Measurements from ENCODE around the gene LRP8. TPM values are rescaled to one million over a fixed set of nuclear protein-coding genes. Genes with fewer than 3 reads are reported as not detected.

LRP8 gene
- polyA plus RNA-seq, 1 donor: 5.9 TPM

DNA sequence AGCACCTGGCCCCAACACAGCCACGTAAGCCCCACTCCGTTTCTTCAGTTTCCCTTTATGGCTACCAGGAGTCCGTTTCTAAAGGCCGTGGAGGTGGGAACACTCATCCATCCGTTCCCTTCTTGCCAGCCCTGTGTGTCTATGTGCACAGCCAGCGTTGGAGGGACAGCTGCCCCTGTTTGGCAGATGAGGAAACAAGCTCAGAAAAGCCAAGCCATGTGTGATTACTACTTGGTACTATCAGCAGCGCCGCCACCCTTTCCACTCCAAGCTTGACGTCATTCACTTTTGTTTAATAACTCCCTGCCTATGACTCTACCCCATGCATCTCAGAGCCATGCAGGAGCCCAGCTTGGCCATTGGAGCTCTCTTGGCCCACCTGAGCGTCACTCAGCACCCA is 3.5 kb downstream of the LRP8 start:
- DNase-seq (ENCODE audit: low read depth): no peak

DNA sequence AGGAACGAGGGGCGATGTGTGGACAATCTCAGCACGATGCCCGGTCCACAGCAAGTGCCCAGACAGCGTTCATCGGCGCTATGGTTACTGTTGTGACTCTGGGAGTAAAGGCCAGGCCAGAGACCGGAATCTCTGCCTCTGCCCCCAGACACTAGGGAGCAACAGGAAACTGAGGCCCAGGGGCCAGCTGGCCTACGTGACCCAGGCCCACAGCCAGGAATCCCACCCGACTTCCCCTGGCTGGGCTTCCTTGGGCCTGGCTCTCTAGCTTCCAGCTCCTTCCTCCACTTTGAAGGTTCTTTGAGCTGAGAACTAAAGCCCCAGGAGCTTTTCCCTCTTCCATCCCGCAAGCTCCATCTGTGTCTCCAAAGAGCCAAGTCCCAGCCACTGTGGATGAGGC is 4.6 kb downstream of the LRP8 start:
- DNase-seq (ENCODE audit: low read depth): no peak

DNA sequence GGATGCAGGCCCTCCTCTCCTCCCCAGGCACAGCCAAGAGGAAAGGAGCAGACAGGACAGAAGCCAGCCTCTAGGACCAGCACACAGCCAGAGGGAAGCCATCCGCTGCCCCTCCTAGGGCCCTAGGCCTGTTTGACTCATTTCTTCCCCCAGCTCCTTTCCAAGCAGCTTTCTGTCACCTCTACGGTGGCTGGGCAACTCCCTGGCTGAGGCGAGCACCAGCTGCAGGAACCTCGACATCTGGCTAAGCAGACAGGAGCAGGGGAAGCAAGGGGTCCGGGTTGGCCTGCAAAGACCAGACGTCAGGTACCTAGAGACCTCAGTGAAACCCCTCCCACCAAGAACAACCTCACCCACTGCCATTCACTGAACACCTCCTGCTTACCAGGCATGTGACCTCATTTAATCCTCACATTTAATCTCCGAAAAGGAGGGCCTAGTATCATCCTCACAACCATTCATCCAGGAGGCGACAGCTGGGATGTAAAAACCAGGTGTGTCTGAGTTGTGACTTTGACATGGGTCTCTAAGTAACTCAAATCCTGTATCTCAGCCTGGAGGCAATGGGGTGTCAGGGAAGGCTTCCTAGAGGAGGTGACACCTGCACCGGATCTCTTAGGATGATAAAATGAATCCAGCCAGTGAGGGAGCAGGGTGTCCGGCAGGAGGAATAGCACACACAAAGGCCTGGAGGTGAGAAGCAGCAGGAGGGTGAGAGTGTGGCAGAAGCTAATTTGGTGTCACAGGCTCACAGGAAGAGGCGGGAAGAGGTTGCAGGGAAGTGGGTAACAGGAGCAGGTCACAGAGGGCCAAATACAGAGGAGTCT is 5.9 kb downstream of the LRP8 start:
- no peak for DNase-seq (ENCODE audit: low read depth)

DNA sequence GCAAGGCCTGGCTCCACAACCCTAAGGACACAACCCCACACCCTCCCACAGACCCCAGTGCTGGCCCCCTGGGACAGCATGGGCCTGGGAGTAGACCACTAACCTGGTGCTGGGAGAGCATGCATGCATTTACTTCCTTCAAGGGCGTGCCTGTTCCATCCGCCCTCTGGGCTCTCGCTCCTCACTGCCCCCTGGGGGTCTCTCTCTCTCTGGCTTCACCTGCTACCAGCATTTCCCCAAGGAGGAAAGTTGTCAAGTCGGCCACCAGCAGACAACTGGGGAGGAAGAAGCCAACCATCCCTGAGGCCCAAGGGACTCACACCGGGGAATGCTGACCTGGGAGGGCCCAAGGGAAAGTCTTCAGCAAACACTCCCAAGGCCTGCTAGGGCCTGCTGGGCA is 6.5 kb downstream of the LRP8 start:
- no peak for DNase-seq (ENCODE audit: low read depth)

DNA sequence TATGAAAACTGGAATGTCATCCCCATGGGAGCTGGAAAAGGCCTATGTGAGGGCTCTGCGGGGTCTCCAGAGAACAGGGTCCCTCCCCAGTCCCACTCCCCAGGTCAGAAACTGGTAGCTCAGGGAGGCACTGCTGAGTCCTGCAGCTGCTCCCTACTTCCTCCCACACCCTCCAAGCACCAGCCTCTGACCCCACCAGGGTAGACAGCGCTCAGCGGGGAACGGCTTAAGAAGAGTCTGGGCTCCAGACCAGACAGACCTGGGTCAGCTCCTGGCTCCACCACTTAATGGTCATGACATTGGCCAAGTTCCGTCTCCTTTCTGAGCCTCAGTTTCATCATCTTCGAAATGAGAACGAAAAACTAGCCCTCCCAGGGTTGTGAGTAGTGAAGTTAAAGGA is 7.2 kb downstream of the LRP8 start:
- DNase-seq (ENCODE audit: low read depth): no peak

DNA sequence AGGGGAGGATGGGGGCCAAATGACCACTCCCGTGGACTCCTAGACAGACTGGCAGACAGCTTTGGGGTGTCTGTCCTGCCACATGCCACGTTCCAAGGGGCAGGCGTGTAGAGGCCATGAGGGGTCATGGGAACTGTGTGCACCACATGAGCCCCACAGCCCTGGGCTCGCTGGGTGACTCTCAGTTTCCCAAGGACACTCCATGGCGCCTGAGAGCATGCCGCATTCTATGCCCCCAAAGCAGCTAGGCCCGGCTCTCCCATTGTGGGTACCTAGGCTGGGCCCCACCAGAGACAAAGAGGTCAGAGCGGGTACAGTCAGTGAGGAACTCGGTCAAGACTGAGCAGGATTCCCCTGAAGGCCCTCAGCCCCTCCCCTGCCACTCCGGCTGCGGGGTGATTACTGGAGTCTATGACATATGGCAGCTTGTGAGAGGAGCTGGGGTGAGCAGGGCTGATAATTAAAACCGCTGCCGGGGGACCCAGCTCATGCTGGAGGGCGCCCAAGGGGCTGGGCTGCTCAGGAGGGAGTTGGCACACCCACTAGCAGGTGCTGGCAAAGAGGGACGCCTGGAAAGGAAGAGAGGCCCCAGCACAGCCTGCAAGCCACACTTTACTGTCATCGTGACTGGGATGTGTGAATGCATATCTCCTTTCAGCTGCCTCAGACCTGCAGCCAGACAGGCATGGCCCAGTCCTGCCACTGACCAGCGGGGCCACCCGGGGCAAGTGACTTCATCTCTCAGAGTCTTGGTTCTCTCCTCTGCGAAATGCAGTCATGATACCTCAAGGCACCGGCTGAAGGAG is 8.4 kb downstream of the LRP8 start:
- no peak for DNase-seq (ENCODE audit: low read depth)

DNA sequence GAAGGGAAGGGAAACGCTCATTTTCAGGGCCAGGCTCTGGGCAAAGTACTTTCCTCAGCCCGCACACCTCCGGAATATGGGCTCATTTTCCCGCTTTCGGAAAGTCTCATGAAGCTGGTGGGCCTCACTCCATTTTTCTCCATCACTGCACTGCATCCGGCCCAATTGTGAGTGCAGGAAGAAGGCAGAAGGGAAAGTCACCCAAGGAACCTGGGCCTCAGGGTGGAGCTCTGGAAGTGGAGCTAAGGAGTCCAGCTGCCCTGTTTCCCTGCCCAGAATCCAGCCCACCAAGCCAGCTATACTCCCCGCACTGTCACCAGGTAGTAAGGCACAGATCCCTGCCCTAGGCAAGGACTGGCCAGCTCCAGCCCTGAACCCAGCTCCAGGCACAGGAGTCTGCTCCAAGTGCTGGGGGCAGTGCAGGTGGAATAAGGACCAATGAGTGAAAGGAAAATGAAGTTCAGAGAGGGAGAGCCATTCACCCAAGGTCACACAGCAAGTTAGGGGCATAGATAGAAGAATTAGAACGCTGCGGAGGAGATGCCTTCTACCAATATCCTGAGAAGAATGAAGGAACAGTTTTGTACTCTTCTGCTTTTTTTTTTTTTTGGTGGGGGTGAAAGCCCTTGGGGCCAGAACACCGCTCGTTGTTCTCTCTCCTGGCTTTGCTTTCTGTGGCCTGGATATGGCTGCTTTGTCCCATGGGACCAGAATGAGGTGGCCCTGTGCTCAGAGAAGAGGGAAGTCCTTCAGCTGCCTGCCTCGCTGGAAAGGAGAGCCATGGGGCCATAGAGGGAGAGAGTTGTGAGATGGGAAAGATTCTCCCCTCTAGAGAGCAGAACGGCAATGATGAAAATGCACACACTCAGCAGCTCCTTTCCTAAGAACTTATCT is 10.0 kb downstream of the LRP8 start:
- no peak for DNase-seq (ENCODE audit: low read depth)

DNA sequence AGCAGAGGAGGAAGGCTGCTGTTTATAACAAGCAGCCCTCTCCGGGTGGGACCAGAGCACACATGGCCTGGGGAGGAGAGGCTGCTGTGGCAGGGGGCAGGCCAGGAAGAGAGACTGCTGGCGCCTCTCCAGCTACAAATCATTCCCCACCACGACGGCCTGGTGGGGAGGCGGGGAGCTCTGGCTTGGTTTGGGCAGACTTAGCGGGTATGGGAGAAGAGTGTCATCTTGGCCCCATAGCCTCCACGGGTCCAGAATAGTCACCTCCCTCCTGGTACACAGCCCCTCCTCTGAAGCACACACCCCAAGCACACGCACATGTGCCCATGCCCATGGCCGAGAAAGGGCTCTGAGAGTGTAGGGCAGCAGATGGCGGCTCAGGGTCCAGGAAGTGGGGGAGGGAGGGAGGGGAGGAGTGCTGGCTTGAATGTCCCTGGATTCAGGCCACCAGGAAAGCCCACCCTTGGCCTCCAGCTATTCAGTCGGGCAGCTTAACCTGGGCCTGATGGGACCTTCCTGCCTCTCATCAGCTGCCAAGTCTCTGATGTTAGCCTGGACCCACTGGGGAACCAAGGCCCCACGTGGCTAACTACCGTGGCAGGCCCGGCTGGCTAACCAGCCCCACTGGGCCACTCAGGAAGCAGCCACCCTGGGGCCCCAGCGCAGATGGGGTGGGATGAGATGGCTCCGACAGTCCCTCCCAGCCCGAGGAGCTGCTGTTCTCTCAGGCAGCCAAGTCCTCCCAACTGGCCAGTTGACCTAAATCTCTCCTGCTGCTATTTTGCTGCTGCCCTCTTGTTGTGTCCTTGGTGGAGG is 10.9 kb downstream of the LRP8 start:
- no peak for DNase-seq (ENCODE audit: low read depth)

DNA sequence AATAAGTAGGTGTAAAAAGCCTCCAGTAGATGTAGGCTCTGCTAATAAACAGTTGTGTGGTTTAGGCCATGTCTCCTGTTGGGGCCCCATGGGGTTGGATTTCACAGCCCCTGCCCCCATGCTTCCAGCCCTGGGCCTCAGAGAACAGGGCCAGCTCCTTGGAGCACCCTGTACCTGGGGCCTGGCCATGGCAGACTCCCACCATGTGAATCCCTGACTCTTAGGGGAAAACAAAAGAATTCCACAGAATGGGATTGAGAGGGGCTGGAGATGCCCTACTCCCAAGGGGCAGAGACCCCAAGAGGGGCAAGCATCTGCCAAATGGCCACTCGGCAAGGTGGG is 11.5 kb downstream of the LRP8 start:
- no peak for DNase-seq (ENCODE audit: low read depth)

DNA sequence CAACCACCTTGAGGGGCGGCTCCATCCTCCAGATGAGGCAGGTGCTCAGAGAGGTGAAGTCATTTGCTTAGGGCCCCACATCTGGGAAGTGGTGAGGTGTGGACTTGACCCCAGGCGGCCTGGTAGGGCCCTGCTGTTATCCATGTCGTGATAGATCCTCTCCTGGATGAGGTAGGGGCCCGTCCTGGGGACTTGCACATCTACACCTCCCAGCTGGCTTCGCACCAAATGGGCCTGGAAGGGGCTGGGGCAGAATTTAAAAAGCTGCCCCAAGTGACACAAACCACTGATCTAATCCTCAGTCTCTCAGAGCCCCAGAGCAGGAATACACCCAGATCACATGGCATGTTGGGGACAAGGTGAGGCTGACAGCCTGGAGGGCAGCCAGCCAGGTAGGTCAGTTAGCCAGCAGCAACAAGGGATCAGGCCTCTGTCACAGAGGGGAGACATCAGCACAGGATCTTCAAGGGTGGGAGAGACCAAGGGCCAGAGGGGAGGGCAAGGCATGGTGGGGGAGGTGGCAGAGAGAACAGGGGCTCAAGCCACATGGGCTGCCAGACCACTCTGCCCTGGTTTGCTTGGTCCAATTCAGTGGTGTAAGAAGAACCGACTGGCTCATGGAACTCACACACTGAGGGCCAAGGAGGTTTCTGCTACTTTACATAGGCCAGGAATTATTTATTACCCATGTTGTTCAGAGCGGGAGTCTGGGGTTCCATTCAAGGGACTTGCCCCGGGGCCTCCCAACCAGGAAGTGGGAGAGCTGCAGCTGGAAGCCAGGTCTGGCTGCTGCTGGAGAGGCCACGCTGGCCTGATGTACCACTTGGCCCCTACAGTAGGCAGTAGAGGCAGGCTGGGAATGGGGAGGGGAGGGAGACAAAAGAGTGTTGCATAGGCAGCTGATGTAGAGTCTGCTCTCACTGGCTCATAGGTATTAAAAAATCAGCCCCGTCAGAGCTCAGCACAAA is 12.1 kb downstream of the LRP8 start:
- DNase-seq (ENCODE audit: low read depth): no peak

DNA sequence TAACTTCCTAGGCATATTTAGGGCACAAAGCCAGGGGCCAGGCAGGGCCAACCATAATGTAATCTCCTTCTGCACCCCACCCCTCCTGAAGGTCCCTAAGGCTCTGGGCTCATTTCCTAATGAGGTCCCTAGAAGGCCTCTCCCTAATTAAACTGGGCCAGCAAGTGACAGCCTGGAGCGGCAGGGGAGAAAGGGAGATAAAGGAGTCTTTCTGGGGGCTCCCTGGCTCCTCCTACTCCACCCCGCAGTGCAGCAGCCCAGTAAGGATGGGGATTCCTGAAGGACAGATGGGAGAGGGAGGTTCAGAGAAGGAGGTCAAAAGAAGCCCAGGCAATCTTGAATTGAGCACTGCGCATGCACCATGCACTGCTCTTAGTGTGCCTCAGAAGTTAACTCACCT is 12.8 kb downstream of the LRP8 start:
- no peak for DNase-seq (ENCODE audit: low read depth)

DNA sequence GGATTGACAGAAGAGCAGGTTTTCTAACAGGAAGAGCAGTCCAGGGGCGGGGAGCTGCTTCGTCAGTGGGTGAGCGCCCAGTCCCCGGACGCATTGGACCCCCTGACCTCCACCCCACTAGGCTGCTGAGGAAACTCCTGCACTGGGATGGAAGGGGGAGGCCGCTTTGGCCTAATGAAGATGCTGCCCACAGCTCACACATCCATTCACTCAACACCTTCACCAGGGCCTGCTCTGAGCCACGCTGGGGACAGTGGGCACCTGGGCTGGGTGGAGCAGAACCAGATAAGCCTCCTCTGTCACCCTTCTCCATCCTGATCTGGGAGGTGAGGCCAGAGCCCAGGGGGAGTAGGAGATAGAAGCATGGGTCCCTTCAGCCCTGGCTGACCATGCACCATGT is 13.3 kb downstream of the LRP8 start:
- no peak for DNase-seq (ENCODE audit: low read depth)

DNA sequence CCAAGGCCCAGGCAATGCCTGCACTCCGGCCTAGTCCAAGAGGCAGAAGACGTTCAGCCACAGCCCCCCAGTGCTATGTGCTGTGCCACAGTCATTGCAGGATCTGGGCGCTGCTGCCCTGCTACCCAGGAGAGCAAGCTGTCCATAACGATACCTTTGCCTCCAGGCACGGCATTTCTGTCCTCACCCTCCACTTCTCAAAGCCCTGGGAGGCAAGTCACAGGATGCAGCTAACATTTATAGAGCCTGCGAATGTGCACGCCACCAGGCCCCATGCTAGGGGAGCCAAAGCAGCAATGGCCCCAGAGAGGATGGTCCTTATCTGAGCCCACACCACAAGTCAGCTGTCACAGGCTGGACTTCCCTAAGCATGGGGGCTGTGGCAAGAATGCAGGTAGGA is 13.8 kb downstream of the LRP8 start:
- no peak for DNase-seq (ENCODE audit: low read depth)

DNA sequence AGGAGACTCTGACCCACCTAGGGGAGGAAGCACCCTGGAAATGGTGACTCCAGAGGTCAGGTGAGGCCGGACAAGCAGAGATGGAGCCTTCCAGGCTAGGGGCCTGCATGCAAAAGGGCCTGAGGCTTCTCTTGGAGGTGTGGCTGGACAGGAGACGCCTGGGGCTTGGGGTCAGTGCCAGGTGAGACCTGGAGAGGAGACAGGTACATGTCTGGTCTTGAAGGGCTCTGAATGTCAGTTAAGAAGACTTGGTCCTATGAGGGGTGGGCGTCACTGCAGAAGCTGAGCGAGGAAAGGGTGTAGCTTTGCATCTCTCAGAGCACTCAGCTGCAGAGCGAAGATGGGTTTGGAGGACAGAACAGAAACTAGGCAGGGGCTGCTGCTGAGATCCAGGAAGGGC is 14.3 kb downstream of the LRP8 start:
- DNase-seq (ENCODE audit: low read depth): no peak

DNA sequence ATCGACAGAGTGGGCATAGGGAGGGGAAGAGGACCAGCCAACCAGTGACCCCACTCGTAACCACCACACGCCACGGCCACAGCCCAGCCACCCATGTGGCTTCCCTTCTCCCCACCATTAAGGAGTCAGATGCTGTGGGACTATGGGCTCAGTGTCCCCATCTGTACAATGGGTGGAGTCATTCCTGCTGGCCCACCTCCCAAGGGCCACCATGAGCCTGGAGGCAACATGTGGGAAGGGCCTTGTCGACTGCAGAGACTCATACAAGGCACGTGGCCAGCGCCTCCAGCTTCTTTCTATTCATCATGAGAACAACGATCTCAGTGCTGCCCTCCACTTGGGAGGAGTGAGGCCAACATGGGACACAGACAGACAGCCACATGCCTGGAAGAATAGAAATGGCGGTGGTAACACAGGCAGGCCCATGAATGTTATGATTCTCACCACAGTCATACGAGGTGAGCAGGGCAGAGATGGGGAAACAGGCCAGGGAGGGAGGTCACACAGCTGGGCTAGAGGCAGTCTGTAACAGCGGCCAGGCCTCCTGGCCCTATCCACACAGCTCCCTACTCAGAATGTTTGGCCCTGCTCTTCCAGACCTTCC is 16.1 kb downstream of the LRP8 start:
- no peak for DNase-seq (ENCODE audit: low read depth)

DNA sequence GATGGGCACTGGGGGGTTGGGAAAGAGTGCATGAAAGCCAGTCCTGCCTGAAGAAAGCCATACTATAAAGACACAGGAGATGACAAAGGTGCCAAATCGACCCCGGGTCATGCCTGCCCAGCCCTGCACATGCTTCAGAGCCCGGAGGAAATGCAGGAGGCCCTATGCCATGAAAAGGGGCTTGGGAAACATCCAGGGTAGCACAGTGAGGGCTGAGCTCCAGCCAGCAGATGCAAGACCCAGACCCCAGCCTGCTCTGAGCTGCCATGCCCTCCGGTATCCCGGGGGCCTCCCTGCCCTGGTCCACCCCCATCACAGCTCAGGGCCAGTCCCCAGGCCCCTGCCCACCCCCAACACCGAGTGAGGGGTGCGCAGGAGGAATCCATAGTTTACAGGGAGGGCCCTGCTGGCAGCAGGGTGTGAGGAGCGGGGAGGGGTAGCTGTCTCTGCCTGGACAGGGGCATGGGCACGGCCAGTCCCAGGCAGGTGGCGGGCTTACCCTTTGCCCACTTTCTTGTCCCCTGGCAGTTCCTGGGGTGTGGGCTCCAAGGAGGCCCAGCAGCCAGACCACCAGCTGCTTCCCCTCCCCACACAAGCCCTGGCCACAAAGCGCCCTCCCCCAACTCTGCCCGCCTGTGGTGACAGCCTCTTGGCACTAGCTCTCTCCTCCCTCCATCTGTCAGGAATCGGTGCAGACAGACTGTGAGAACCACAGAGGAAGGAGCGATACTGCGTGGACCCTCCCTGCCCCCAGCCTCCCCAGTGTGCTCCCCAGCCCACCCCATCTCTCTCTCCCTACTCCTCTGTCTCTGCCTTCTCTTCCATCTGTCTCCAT is 16.8 kb downstream of the LRP8 start:
- DNase-seq (ENCODE audit: low read depth): no peak

DNA sequence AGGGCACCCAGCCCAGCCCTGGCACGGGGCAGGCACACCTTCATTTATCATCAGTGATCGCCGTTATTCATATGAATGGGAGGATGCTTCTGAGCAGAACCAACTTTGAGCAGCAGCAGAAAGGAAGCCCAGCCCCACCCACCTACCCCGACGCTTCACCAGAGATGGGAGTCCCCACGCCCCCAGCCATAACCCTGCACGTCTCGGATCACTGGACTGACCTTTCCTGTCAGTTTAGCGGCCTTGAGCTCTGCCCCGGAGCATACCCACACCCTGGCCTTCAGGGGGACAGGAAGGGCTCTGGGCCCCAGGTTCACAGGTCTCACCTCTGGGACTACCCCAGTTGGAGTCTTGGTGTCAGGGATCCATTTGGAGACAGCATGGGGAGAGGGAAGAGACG is 18.1 kb downstream of the LRP8 start:
- DNase-seq (ENCODE audit: low read depth): no peak

DNA sequence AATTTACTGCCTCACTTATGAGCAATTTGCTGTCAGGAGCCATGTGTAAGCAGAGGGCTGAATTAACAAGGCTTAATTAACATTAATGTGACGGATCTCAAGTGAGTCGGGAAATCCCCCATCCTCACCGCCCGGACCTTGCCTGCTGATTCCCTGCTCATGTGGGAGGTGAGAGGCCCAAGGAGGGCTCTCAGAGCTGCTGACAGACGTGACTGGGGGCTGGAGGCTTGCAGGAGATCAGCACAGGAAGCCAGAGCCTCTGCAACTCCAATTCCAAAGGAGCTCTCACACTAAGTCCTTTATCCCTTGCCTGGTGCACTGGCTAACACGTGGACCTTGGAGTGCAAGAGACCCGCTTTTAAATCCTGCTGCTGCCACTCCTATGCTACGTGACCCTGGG is 19.4 kb downstream of the LRP8 start:
- no peak for DNase-seq (ENCODE audit: low read depth)

DNA sequence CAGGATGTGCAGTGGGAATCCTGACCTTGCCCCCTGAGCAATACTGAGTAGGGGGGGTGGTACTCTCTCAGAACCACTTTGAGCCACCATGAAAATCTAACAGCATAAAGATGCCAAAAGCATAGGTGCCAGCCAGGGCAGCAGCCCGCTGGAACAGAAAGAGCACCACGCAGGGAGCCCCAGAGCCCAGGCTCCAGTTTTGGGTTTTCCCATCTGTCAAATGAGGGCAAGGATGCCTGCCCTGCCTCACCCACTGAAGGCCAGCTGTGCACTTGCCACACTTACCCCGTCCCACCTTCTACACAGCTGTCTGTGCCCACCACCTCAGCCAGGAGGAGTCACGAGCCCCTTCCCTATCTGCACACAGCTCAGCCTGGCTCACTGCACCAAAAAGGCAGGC is 20.8 kb downstream of the LRP8 start:
- no peak for DNase-seq (ENCODE audit: low read depth)

All from forelimb muscle (tissue), 1 donor.